ENCODE data around the gene MPHOSPH10.

- no peak for TF ChIP-seq CTCF (IDR thresholded peaks at IDR 0.05)
- TF ChIP-seq POLR2A (IDR thresholded peaks at IDR 0.05), result no peak
Observed at GRCh38 chr2:71155846-71156245, 25.4 kb downstream of the MPHOSPH10 start.

All from vagina (tissue), 2 donors.